Fibroblast of lung (primary cell): ENCODE results near the gene WDR27. TPM values are rescaled to one million over a fixed set of nuclear protein-coding genes. Genes with fewer than 3 reads are reported as not detected.

Source experiments
- DNase-seq, 2 donors: peaks; one replicate each; pipeline versions ENCODE4 v3.0.0 to v3.0.0-alpha.2; 2010; ENCODE audit warnings: low read depth in 2 of 2
- H2AFZ ChIP-seq: 2 replicates; pipeline ENCODE4 v1.5.1; 2012; ENCODE audit warnings: low read length, control low read depth, inconsistent platforms
- H3K27ac ChIP-seq: 2 replicates; pipeline ENCODE4 v1.5.1; 2011; ENCODE audit warnings: low read length, control low read depth; ENCODE audit not compliant: insufficient read depth
- H3K27me3 ChIP-seq: 2 replicates; pipeline ENCODE4 v1.5.1; 2011; ENCODE audit warnings: mild to moderate bottlenecking, low read length; ENCODE audit not compliant: control insufficient read depth, insufficient read depth
- H3K36me3 ChIP-seq: 2 replicates; pipeline ENCODE4 v1.5.1; 2011; ENCODE audit warnings: low read length; ENCODE audit not compliant: control insufficient read depth, insufficient read depth
- H3K4me1 ChIP-seq: 2 replicates; pipeline ENCODE4 v1.5.1; 2011; ENCODE audit warnings: low read length; ENCODE audit not compliant: control insufficient read depth, insufficient read depth; ENCODE audit errors: extremely low read depth
- H3K4me2 ChIP-seq: 2 replicates; pipeline ENCODE4 v1.5.1; 2011; ENCODE audit warnings: low read length, control low read depth; ENCODE audit not compliant: insufficient read depth; ENCODE audit errors: extremely low read depth
- H3K4me3 ChIP-seq, 4 experiments: fragments of 200-600 bp in 1 of 4; sonication (generic) in 1 of 4; replicated peaks in 1 of 4; 2 replicates each; pipeline ENCODE4 v1.5.1; 2011 to 2016; ENCODE audit warnings: low read length in 4 of 4, low read depth in 3 of 4, mild to moderate bottlenecking in 3 of 4, control low read depth in 2 of 4, inconsistent platforms in 1 of 4, mixed read lengths in 1 of 4; ENCODE audit not compliant: insufficient read depth in 1 of 4; ENCODE audit errors: control extremely low read depth in 1 of 4
- H3K79me2 ChIP-seq: 2 replicates; pipeline ENCODE4 v1.5.1; 2012; ENCODE audit warnings: mild to moderate bottlenecking, low read length, inconsistent platforms; ENCODE audit not compliant: control insufficient read depth, insufficient read depth
- H3K9ac ChIP-seq: 2 replicates; pipeline ENCODE4 v1.5.1; 2011; ENCODE audit warnings: mild to moderate bottlenecking, low read length, control low read depth; ENCODE audit not compliant: insufficient read depth
- H3K9me3 ChIP-seq: 2 replicates; pipeline ENCODE4 v1.5.1; 2012; ENCODE audit warnings: low read depth, low read length; ENCODE audit not compliant: control insufficient read depth, insufficient read depth
- H4K20me1 ChIP-seq: 2 replicates; pipeline ENCODE4 v1.5.1; 2011; ENCODE audit warnings: low read length; ENCODE audit not compliant: control insufficient read depth, insufficient read depth; ENCODE audit errors: extremely low read depth
- EZH2 ChIP-seq: IDR thresholded peaks from 2 replicates; pipeline ENCODE4 v1.5.1; 2012; ENCODE audit warnings: low read length, control low read depth, mild to moderate bottlenecking; ENCODE audit errors: missing control alignments
- polyA minus RNA-seq: library from RNA; depleted of rRNA, polyadenylated mRNA; stranded (reverse); fragments of >200 nt; gene quantifications from 2 replicates; pipeline ENCODE4 v1.2.3, GENCODE V29; 2011; ENCODE audit warnings: low replicate concordance
- polyA plus RNA-seq, 2 donors: library from polyadenylated mRNA; depleted of rRNA in 1 of 2; stranded (reverse) in 1 of 2; unstranded in 1 of 2; fragments of >200 nt; gene quantifications; 2 replicates each; pipeline ENCODE4 v1.2.1, GENCODE V29; 2011 to 2012; ENCODE audit warnings: missing spikeins in 1 of 2
- total RNA-seq: library from RNA; depleted of rRNA; stranded (reverse); fragments of >200 nt; gene quantifications from 2 replicates; pipeline ENCODE4 v1.2.1, GENCODE V29; 2014
- TF ChIP-seq, protein P1 (sequence below), 2 donors: IDR thresholded peaks in 1 of 2; conservative IDR thresholded peaks in 1 of 2; 1 replicate in 1 of 2; 2 replicates in 1 of 2; pipeline ENCODE4 v1.5.1; 2011 to 2012; ENCODE audit warnings: low read length in 2 of 2, control low read depth in 1 of 2, inconsistent platforms in 1 of 2, low read depth in 1 of 2, mild to moderate bottlenecking in 1 of 2

WDR27 gene
- total RNA-seq (13.1 and 23.3 TPM in 2 replicates), polyA plus RNA-seq (5.6 and 8.8 TPM in 2 replicates), polyA minus RNA-seq (4.1 and 5.3 TPM in 2 replicates)
- 3.8 and 7.0 TPM in 2 replicates for polyA plus RNA-seq (2012)

DNA sequence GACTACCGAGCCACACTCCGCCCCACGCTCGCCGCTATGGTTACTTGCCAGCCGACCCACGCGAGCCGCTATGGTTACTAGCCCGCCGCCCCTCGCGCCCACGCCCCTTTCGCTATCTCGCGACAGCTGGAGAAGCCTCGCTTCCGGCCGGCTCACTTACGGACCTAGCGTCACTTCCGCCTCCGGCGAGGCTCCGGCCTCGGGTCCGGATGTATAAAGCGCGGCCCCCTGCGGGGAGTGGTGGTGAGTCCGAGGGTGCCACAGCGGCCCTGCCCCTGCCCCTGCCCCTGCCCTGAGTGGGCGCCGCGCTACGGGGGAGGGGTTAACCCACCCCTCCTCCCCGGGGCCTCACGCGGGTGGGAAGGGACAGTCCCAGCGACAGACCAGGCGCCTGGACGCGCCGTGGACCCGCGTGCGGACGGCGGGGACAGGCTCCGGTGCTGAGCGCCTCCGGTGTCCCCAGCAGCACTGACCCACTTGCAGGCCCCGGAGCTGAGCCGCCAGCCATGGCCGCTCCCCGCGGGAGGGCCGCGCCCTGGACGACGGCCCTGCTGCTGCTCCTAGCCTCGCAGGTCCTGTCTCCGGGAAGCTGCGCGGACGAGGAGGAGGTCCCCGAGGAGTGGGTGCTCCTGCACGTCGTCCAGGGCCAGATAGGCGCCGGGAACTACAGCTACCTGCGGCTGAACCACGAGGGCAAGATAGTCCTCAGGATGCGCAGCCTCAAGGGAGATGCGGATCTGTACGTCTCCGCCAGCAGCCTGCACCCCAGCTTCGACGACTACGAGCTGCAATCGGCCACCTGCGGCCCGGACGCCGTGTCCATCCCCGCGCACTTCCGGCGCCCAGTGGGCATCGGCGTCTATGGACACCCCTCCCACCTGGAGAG is at the start of gene WDR27, which contains the start of gene C6orf120:
TSS of gene WDR27 (minus strand) at position 76 of the 886 bp plus-strand sequence. CDS start 13,024 bp downstream, outside the sequence.
TSS of gene C6orf120 (plus strand) at position 173 of the 886 bp plus-strand sequence. CDS start at position 507, 334 bp downstream.
- Histone ChIP-seq H3K79me2 (peaks cover 39% of the 10 kb centered on the region), H3K4me1 (peaks cover 5% of the 10 kb centered on the region), H3K36me3 (no peaks in the 10 kb centered on the region), H3K9me3 (no peaks in the 10 kb centered on the region), H3K4me3 (peak within 1 kb of the TSS; percentile 83 to 98 (median 94)), H3K9ac (peak within 1 kb of the TSS; percentile 95), H2AFZ (peak within 1 kb of the TSS; percentile 90), H3K27ac (peak within 1 kb of the TSS; percentile 94), H4K20me1 (no peaks in the 10 kb centered on the region), H3K27me3 (no peaks in the 10 kb centered on the region), H3K4me2 (peak within 1 kb of the TSS; percentile 98)
- DNase-seq = peak; percentile 95
- no peak for TF ChIP-seq EZH2
- TF ChIP-seq, protein P1, sequence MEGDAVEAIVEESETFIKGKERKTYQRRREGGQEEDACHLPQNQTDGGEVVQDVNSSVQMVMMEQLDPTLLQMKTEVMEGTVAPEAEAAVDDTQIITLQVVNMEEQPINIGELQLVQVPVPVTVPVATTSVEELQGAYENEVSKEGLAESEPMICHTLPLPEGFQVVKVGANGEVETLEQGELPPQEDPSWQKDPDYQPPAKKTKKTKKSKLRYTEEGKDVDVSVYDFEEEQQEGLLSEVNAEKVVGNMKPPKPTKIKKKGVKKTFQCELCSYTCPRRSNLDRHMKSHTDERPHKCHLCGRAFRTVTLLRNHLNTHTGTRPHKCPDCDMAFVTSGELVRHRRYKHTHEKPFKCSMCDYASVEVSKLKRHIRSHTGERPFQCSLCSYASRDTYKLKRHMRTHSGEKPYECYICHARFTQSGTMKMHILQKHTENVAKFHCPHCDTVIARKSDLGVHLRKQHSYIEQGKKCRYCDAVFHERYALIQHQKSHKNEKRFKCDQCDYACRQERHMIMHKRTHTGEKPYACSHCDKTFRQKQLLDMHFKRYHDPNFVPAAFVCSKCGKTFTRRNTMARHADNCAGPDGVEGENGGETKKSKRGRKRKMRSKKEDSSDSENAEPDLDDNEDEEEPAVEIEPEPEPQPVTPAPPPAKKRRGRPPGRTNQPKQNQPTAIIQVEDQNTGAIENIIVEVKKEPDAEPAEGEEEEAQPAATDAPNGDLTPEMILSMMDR (conservative IDR thresholded peaks at IDR 0.05 in 1 of 2, IDR thresholded peaks at IDR 0.05 in 1 of 2; ENCODE audit: low read depth in 1 of 2, low read length in 2 of 2) = no peak

DNA sequence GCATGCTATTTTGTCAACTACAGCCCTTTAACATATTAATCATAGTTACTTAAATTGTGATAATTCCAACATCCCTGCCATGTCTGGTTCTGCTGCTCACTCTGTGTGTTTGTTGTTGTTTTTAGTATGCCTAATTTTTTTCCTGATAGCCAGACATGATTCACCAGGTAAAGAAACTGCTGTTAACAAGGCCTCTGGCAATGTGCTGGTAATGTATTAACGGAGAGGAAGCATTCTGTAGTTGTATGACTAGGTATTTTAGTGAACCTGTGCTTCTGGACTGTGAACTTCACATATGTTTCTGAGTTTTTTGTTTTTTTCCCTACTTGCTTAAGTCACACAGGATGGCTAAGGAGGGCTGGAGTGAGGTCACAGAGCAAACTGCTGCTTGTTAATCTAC is 44.7 kb upstream of the WDR27 start:
- Histone ChIP-seq H4K20me1 (no peaks in the 10 kb centered on the region), H3K9me3 (no peaks in the 10 kb centered on the region), H2AFZ (no peak overlapping the region), H3K4me1 (peaks cover 3% of the 10 kb centered on the region), H3K36me3 (no peaks in the 10 kb centered on the region), H3K4me3 (no peak overlapping the region), H3K27me3 (no peaks in the 10 kb centered on the region), H3K9ac (no peak overlapping the region), H3K79me2 (peaks cover 12% of the 10 kb centered on the region), H3K4me2 (no peak overlapping the region), H3K27ac (no peak overlapping the region)
- no peak for DNase-seq
- TF ChIP-seq, protein P1 (conservative IDR thresholded peaks at IDR 0.05 in 1 of 2, IDR thresholded peaks at IDR 0.05 in 1 of 2; ENCODE audit: low read depth in 1 of 2, low read length in 2 of 2) = no peak

- H3K4me1 ChIP-seq = peaks cover 3% of the 10 kb centered on the region
- TF ChIP-seq, protein P1 (conservative IDR thresholded peaks at IDR 0.05 in 1 of 2, IDR thresholded peaks at IDR 0.05 in 1 of 2; ENCODE audit: low read depth in 1 of 2, low read length in 2 of 2) = no peak
- H4K20me1 ChIP-seq = no peaks in the 10 kb centered on the region
These were observed 43.6 kb upstream of the WDR27 start for GRCh38 chr6:169745405-169745804.

More at GRCh38 chr6:169745405-169745804, 43.6 kb upstream of the WDR27 start:
- H3K4me3 ChIP-seq = no peak overlapping the region
- DNase-seq = no peak
- no peak overlapping the region for H3K27ac ChIP-seq
- H3K4me2 ChIP-seq = no peak overlapping the region
- no peaks in the 10 kb centered on the region for H3K9me3 ChIP-seq
- H2AFZ ChIP-seq = no peak overlapping the region
- no peaks in the 10 kb centered on the region for H3K27me3 ChIP-seq
- peaks cover 5% of the 10 kb centered on the region for H3K79me2 ChIP-seq
- H3K9ac ChIP-seq = no peak overlapping the region
- no peaks in the 10 kb centered on the region for H3K36me3 ChIP-seq
